Neural crest cell (in vitro differentiated cells): ENCODE results near the gene ROGDI. TPM values are rescaled to one million over a fixed set of nuclear protein-coding genes. Genes with fewer than 3 reads are reported as not detected.

Experiments
- DNase-seq: peaks from one replicate; pipeline ENCODE4 v3.0.0; 2021; ENCODE audit warnings: low read depth, mixed read lengths, low spot score
- H3K27ac Mint-ChIP-seq: one replicate; pipeline ENCODE4 v1.8.0; 2021; ENCODE audit warnings: mild to moderate bottlenecking, mixed read lengths; ENCODE audit not compliant: unreplicated experiment
- H3K27me3 Mint-ChIP-seq: 2 replicates; pipeline ENCODE4 v1.8.0; 2021; ENCODE audit warnings: low read depth, mild to moderate bottlenecking, mixed read lengths
- H3K36me3 Mint-ChIP-seq: 2 replicates; pipeline ENCODE4 v1.8.0; 2021; ENCODE audit warnings: low read depth, mild to moderate bottlenecking, mixed read lengths
- H3K4me1 Mint-ChIP-seq: 2 replicates; pipeline ENCODE4 v1.8.0; 2021; ENCODE audit warnings: mixed read lengths
- H3K4me3 Mint-ChIP-seq: one replicate; pipeline ENCODE4 v1.8.0; 2021; ENCODE audit warnings: mild to moderate bottlenecking, mixed read lengths
- H3K9me3 Mint-ChIP-seq: 2 replicates; pipeline ENCODE4 v1.8.0; 2021; ENCODE audit warnings: mixed read lengths
- CTCF ChIP-seq: fragments of 200-600 bp; sonication (generic); conservative IDR thresholded peaks from 2 replicates; pipeline ENCODE4 v1.5.0; 2021; ENCODE audit warnings: antibody characterized with exemption, mild to moderate bottlenecking
- total RNA-seq: library from RNA; stranded (reverse); gene quantifications from 2 replicates; pipeline ENCODE4 v1.2.1, GENCODE V29; 2021

Gene ROGDI
- total RNA-seq, 1 donor from 2014 or later, result 22.0 TPM

GRCh38 chr16:4826526-4826925 lies 24.1 kb upstream of the ROGDI start:
- DNase-seq, result no peak
- Mint-ChIP-seq H3K4me3 (no peak overlapping the region), H3K36me3 (peaks cover 8% of the 10 kb centered on the region), H3K27ac (no peak overlapping the region), H3K9me3 (no peaks in the 10 kb centered on the region), H3K4me1 (no peaks in the 10 kb centered on the region), H3K27me3 (no peaks in the 10 kb centered on the region)
- TF ChIP-seq CTCF, result no peak

GRCh38 chr16:4825196-4825595 lies 22.8 kb upstream of the ROGDI start:
- H3K36me3 Mint-ChIP-seq, result peaks cover 4% of the 10 kb centered on the region
- no peak for DNase-seq
- H3K4me1 Mint-ChIP-seq, result no peaks in the 10 kb centered on the region
- H3K27me3 Mint-ChIP-seq, result no peaks in the 10 kb centered on the region
- no peak overlapping the region for H3K4me3 Mint-ChIP-seq
- TF ChIP-seq CTCF, result no peak
- H3K9me3 Mint-ChIP-seq, result no peaks in the 10 kb centered on the region
- peak overlapping the region; percentile 44 for H3K27ac Mint-ChIP-seq

GRCh38 chr16:4820652-4821051 lies 18.2 kb upstream of the ROGDI start:
- no peak for TF ChIP-seq CTCF
- no peak for DNase-seq
- no peaks in the 10 kb centered on the region for H3K27me3 Mint-ChIP-seq
- no peak overlapping the region for H3K4me3 Mint-ChIP-seq
- peaks cover 8% of the 10 kb centered on the region for H3K36me3 Mint-ChIP-seq
- H3K27ac Mint-ChIP-seq, result no peak overlapping the region
- H3K9me3 Mint-ChIP-seq, result no peaks in the 10 kb centered on the region
- no peaks in the 10 kb centered on the region for H3K4me1 Mint-ChIP-seq

GRCh38 chr16:4814542-4815173 lies 12.2 kb upstream of the ROGDI start:
- no peak overlapping the region for H3K4me3 Mint-ChIP-seq
- no peak for DNase-seq
- peaks cover 13% of the 10 kb centered on the region for H3K36me3 Mint-ChIP-seq
- no peaks in the 10 kb centered on the region for H3K9me3 Mint-ChIP-seq
- H3K27me3 Mint-ChIP-seq, result no peaks in the 10 kb centered on the region
- no peaks in the 10 kb centered on the region for H3K4me1 Mint-ChIP-seq
- H3K27ac Mint-ChIP-seq, result peak overlapping the region; percentile 43
- TF ChIP-seq CTCF, result no peak

- no peak overlapping the region for H3K27ac Mint-ChIP-seq
- H3K27me3 Mint-ChIP-seq, result no peaks in the 10 kb centered on the region
- H3K9me3 Mint-ChIP-seq, result no peaks in the 10 kb centered on the region
- peaks cover 13% of the 10 kb centered on the region for H3K36me3 Mint-ChIP-seq
- no peak for TF ChIP-seq CTCF
- H3K4me3 Mint-ChIP-seq, result no peak overlapping the region
- no peak for DNase-seq
- no peaks in the 10 kb centered on the region for H3K4me1 Mint-ChIP-seq
Measured at GRCh38 chr16:4814046-4814445, 11.6 kb upstream of the ROGDI start.
